ENCODE measurements around the gene MNS1.
A peak's percentile ranks its signal among the peaks of the same experiment; 100 is the strongest.
"Not testable (repeated sequence)": the region's sequence is repeated elsewhere in the genome, so short reads cannot be mapped to it uniquely, and the experiment has no call there.

Gene MNS1

DNA sequence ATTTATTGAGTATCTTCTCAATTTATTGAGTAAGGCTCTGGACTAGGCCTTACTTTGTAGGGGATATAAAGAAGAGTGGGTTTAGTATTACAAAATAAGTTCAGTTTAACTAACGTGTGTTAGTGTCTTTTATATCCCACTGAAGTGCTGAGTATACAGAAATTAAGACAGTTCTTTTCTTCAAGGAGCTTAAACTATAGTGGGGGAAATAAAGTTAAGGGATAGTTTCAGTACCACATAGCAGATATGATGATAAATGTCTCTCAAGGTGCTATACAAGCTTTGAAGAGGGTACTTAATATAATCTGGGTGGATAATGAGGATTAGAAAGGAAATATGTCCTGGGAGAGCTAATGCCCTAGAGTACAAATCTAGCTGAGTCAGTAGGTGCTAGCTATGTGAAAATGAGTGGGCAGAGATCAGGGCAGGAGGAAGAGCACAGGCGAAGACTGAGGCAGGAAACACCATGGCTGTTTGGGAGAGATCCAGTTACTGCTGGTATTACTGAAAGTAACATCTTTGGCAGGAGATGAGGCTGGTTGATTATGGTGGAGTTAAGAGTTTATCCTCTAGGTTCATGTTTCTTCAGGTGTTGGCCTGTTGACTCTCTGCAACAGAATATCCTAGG, 53.7 kb downstream of the MNS1 start:
- H3K27me3 Mint-ChIP-seq: peaks cover 2% of the 10 kb centered on the region
- no peaks in the 10 kb centered on the region for H3K4me1 Mint-ChIP-seq
- no peak overlapping the region for H3K4me3 Mint-ChIP-seq
- H3K9me3 Mint-ChIP-seq: no peaks in the 10 kb centered on the region
- no peak overlapping the region for H3K27ac Mint-ChIP-seq
- H3K36me3 Mint-ChIP-seq: no peaks in the 10 kb centered on the region

DNA sequence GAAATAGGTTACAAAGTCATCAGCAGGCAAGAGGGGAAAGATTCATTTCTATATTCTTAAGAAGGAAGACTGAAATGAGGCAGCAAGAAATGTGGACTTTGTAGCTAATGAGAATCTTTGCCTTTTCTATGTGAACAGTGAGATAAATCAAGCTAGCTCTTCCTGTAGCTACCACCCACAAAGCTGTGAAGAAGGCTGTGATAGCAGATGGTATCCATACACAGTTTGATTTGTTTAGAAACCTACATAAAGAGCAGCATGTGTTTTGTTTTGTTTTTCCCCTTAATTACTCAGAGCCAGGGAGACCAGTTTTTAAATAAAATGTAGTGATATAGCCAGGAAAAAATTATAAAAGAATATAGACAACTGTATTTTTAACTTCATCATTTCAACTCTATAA, 54.2 kb downstream of the MNS1 start:
- Mint-ChIP-seq H3K4me3 (no peak overlapping the region), H3K9me3 (no peaks in the 10 kb centered on the region), H3K36me3 (no peaks in the 10 kb centered on the region), H3K27ac (no peak overlapping the region), H3K4me1 (no peaks in the 10 kb centered on the region), H3K27me3 (peaks cover 2% of the 10 kb centered on the region)

DNA sequence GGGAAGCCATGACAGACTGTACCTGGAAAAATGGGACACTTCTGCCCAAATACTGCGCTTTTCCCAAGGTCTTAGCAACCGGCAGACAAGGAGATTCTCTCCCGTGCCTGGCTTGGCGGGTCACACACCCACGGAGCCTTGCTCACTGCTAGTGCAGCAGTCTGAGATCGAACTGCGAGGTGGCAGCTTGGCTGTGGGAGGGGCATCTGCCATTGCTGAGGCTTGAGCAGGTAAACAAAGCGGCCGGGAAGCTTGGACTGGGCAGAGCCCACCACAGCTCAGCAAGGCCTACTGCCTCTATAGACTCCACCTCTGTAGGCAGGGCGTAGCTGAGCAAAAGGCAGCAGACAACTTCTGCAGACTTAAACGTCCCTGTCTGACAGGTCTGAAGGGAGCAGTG, 65.7 kb downstream of the MNS1 start:
- H3K9me3 Mint-ChIP-seq, H3K27me3 Mint-ChIP-seq, H3K4me3 Mint-ChIP-seq, H3K27ac Mint-ChIP-seq, H3K4me1 Mint-ChIP-seq, H3K36me3 Mint-ChIP-seq: not testable (repeated sequence)

DNA sequence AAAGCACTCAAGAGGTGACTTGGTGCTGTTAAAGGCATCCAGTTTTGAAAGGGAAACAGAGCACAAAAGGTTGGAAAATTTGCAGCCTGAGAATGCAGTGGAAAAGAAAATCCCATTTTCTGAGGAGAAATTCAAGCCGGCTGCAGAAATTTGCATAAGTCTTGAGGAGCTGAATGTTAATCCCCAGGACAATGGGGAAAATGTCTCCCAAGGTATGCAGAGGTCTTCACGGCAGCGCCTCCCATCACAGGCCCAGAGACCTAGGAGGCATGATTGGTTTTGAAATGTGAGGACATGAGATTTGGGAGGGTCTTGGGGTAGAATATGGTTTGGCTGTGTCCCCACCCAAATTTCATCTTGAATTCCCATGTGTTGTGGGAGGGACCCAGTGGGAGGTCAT, 67.6 kb downstream of the MNS1 start:
- H3K4me1 Mint-ChIP-seq, H3K9me3 Mint-ChIP-seq, H3K27ac Mint-ChIP-seq, H3K4me3 Mint-ChIP-seq, H3K36me3 Mint-ChIP-seq, H3K27me3 Mint-ChIP-seq: not testable (repeated sequence)

DNA sequence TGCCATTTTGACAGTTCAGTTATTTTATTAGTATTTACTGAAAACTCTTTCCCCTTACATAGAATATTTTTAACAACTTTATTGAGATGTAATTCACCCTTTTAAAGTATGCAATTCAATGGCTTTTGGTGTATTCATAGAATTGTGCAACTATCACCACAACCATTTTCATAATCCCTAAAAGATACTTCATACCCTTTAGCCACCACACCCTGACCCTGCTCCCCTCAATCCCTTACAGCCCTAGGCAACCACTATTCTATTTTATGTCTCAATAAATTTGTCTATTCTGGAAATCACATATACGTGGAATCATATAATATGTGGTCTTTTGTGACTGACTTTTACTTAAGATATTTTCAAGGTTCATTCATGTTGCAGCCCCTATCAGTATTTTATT, 70.0 kb downstream of the MNS1 start:
- Mint-ChIP-seq H3K9me3 (peaks cover 5% of the 10 kb centered on the region), H3K27ac (no peak overlapping the region), H3K4me1 (no peaks in the 10 kb centered on the region), H3K36me3 (peaks cover 1% of the 10 kb centered on the region), H3K27me3 (peaks cover 4% of the 10 kb centered on the region), H3K4me3 (no peak overlapping the region)

DNA sequence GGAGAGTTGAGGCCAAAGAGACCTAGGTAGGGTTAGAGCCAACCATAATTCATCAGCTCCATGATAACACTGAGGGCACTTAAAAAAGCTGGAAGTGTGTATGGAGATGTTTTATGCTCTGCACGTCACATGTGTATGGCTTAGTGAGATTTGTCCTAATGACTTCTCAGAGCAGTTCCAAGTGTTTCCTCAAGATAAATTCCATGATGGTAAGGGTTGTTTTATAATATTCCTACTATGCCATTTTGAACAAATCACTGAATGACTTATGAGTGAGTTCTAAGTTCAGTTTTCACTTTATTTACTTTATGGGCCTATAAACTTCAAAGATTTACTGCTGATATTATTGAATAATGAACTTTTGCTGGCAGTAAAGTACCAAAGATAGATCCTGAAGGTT, 71.7 kb downstream of the MNS1 start:
- H3K27me3 Mint-ChIP-seq: peaks cover 2% of the 10 kb centered on the region
- H3K36me3 Mint-ChIP-seq: no peaks in the 10 kb centered on the region
- no peak overlapping the region for H3K27ac Mint-ChIP-seq
- peaks cover 5% of the 10 kb centered on the region for H3K9me3 Mint-ChIP-seq
- no peak overlapping the region for H3K4me3 Mint-ChIP-seq
- H3K4me1 Mint-ChIP-seq: no peaks in the 10 kb centered on the region

DNA sequence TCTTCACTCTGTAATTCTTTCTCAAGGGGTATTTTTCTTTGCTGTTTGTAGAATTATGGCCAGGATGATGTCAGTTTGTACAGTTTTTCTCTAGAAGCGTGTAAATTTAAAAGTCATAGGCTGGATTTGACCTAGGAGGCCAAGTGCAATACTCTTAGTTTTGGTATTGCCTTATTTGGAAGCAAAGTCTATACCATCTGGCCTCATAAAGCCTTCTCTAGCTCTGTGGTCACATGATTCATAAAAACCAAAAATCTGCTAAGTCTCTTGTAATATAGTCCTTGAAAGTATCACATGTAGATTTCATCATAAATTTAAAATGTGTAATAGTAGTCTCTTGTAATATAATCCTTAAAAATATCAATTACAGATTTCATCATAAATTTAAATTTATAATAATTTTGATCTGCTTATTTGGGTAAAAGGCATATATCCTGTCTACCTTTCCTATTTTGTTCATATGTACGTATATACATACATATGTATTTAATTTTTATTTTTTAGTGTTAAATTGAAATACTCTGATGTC, 74.1 kb downstream of the MNS1 start:
- Mint-ChIP-seq H3K27me3 (peaks cover 2% of the 10 kb centered on the region), H3K9me3 (no peaks in the 10 kb centered on the region), H3K27ac (peak overlapping the region; percentile 27), H3K4me1 (no peaks in the 10 kb centered on the region), H3K4me3 (no peak overlapping the region), H3K36me3 (no peaks in the 10 kb centered on the region)

DNA sequence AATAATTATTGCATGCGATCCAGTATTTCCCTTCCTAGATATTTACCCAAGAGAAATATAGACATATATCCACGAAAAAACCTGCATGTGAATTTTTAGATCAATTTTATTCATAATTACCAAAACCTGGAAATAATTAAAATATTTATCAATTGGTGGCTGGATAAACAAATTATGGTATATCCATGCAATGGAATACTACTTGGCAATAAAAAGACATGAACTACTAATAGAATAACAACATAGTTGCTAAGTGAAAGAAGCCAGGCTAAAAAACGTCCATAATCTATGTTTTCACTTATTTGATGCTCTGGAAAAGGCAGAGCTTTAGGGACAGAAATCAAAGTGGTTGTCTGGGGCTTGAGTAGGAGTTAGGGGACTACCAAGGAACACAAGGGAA, 79.0 kb downstream of the MNS1 start:
- no peaks in the 10 kb centered on the region for H3K4me1 Mint-ChIP-seq
- peaks cover 1% of the 10 kb centered on the region for H3K27me3 Mint-ChIP-seq
- no peak overlapping the region for H3K4me3 Mint-ChIP-seq
- peaks cover 2% of the 10 kb centered on the region for H3K36me3 Mint-ChIP-seq
- peaks cover 4% of the 10 kb centered on the region for H3K9me3 Mint-ChIP-seq
- no peak overlapping the region for H3K27ac Mint-ChIP-seq

DNA sequence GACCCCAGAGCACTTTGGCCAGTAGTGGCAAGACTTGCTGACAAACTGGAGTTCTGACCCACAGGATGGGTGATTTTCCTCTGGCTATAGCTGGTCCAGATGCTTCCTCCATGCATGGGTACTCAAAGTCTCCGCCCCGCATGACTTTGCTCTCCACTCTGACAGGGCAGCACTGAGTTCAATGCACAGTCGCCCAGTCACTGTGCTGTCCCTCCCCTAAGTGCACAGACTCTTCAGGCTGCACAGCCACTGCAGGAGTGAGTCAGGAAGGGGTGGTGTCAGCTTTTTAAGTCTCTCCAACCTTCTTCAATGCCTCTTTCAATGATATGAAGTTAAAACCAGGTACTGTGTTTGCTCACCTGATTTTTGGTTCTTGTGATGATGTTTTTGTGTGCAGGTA, 81.9 kb downstream of the MNS1 start:
- H3K27me3 Mint-ChIP-seq: peaks cover 2% of the 10 kb centered on the region
- no peak overlapping the region for H3K27ac Mint-ChIP-seq
- peaks cover 33% of the 10 kb centered on the region for H3K9me3 Mint-ChIP-seq
- H3K4me3 Mint-ChIP-seq: no peak overlapping the region
- H3K4me1 Mint-ChIP-seq: no peaks in the 10 kb centered on the region
- H3K36me3 Mint-ChIP-seq: peaks cover 4% of the 10 kb centered on the region
